HEK293 (cell line): ENCODE results near the gene GUCY2D.

ENCODE experiments used
- BCL11B ChIP-seq: fragments of 450-650 bp; formaldehyde crosslinking; IDR thresholded peaks from 2 replicates; pipeline ENCODE4 v1.5.1; 2016; ENCODE audit warnings: low read depth, missing biosample characterization, missing genetic modification characterization
- CTCF ChIP-seq: fragments of 450-650 bp; formaldehyde crosslinking; IDR thresholded peaks from 2 replicates; pipeline ENCODE4 v1.5.1; 2016; ENCODE audit warnings: missing biosample characterization, missing genetic modification characterization
- HOXD13 ChIP-seq: sonication (generic); formaldehyde crosslinking; IDR thresholded peaks from 2 replicates; pipeline ENCODE4 v1.8.0; 2022; ENCODE audit warnings: missing genetic modification reagents, borderline replicate concordance
- KLF17 ChIP-seq: fragments of 450-650 bp; formaldehyde crosslinking; IDR thresholded peaks from 2 replicates; pipeline ENCODE4 v1.5.1; 2016; ENCODE audit warnings: missing biosample characterization, missing genetic modification characterization
- KLF9 ChIP-seq: fragments of 450-650 bp; formaldehyde crosslinking; IDR thresholded peaks from 2 replicates; pipeline ENCODE4 v1.5.1; 2016; ENCODE audit warnings: missing biosample characterization, missing genetic modification characterization, low read depth
- REPIN1 ChIP-seq: fragments of 450-650 bp; formaldehyde crosslinking; IDR thresholded peaks from 2 replicates; pipeline ENCODE4 v1.5.1; 2017; ENCODE audit warnings: missing biosample characterization, missing genetic modification characterization, low read depth
- TCF7L2 ChIP-seq: IDR thresholded peaks from 2 replicates; pipeline ENCODE4 v1.6.1; 2011; ENCODE audit warnings: low read depth, mild to moderate bottlenecking, inconsistent platforms, low read length, moderate library complexity, borderline replicate concordance
- ZNF274 ChIP-seq, 2 experiments: fragments of 200-500 bp in 1 of 2; fragments of 450-650 bp in 1 of 2; sonication (Bioruptor generic) in 1 of 2; formaldehyde crosslinking in 1 of 2; IDR thresholded peaks; 2 replicates each; pipeline versions ENCODE4 v1.5.1 to v1.6.1; 2014 to 2016; ENCODE audit warnings: borderline replicate concordance in 1 of 2, inconsistent platforms in 1 of 2, low read length in 1 of 2, missing biosample characterization in 1 of 2, missing genetic modification characterization in 1 of 2
- ZNF580 ChIP-seq: fragments of 450-650 bp; formaldehyde crosslinking; IDR thresholded peaks from 2 replicates; pipeline ENCODE4 v1.5.1; 2016; ENCODE audit warnings: missing biosample characterization, missing genetic modification characterization
- ZNF707 ChIP-seq: fragments of 450-650 bp; formaldehyde crosslinking; IDR thresholded peaks from 2 replicates; pipeline ENCODE4 v1.5.1; 2016; ENCODE audit warnings: missing biosample characterization, missing genetic modification characterization
- ZNF777 ChIP-seq: fragments of 450-650 bp; formaldehyde crosslinking; IDR thresholded peaks from 2 replicates; pipeline ENCODE4 v1.5.1; 2017; ENCODE audit warnings: missing biosample characterization, missing genetic modification characterization, borderline replicate concordance

GRCh38 chr17:8062807-8063483 lies 60.5 kb downstream of the GUCY2D start:
- TF ChIP-seq CTCF (tag by site-specific recombination) (no peak), ZNF274 (IDR thresholded peaks at IDR 0.05; ENCODE audit: low read length) (no peak), ZNF274 (tag by site-specific recombination; IDR thresholded peaks at IDR 0.05; ENCODE audit: borderline replicate concordance) (no peak), ZNF707 (no peak), KLF9 (tag by site-specific recombination) (no peak), TCF7L2 (no peak), ZNF580 (tag by site-specific recombination) (0 out of 2 replicates have a peak, but pooled peaks have one; percentile 62), REPIN1 (no peak), ZNF777 (tag by site-specific recombination) (no peak), KLF17 (tag by site-specific recombination) (peak; percentile 30; the same call in 1 of the 2 replicates), BCL11B (tag by site-specific recombination) (no peak), HOXD13 (CRISPR knock-in tag) (no peak)
